HUES48 (cell line): Measurements from ENCODE around the gene ZNF10.
A peak's percentile ranks its signal among the peaks of the same experiment; 100 is the strongest.

Source experiments
- H3K27ac ChIP-seq: one replicate; pipeline ENCODE4 v1.7.0; 2013; ENCODE audit warnings: low read depth, low read length, inconsistent platforms
- H3K27me3 ChIP-seq: 2 replicates; pipeline ENCODE4 v1.6.1; 2013; ENCODE audit warnings: mild to moderate bottlenecking, low read length; ENCODE audit not compliant: control insufficient read depth, insufficient read depth
- H3K36me3 ChIP-seq: 2 replicates; pipeline ENCODE4 v1.6.1; 2013; ENCODE audit warnings: low read length; ENCODE audit not compliant: control insufficient read depth, insufficient read depth
- H3K4me1 ChIP-seq: 2 replicates; pipeline ENCODE4 v1.6.1; 2013; ENCODE audit warnings: mild to moderate bottlenecking, low read length; ENCODE audit not compliant: control insufficient read depth, insufficient read depth
- H3K4me3 ChIP-seq: 2 replicates; pipeline ENCODE4 v1.5.1; 2013; ENCODE audit warnings: mild to moderate bottlenecking, low read depth, low read length
- H3K9ac ChIP-seq: 2 replicates; pipeline ENCODE4 v1.6.1; 2013; ENCODE audit warnings: mild to moderate bottlenecking, low read depth, low read length, moderate library complexity
- H3K9me3 ChIP-seq: 2 replicates; pipeline ENCODE4 v1.6.1; 2013; ENCODE audit warnings: low read length; ENCODE audit not compliant: control insufficient read depth, insufficient read depth

The ZNF10 gene

DNA sequence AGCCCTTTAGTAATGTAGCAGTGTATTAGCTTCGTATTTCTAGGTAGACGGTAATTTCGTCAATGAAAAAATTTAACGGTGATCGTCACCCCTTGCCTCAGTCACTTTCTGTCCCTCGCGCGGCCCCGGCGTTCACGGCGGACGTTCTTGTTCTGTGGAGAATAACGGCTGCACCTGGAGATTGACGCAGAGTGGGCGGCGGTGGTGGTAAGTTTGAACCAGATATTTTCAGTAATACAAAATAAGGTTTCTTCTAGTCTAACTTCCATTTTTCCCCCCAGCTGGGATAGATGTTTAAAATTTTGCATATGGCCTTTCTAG is 341 bp downstream of the ZNF10 start:
- Histone ChIP-seq H3K4me1 (no peaks in the 10 kb centered on the region; the same call in 1 of the 2 replicates), H3K36me3 (peaks cover 52% of the 10 kb centered on the region), H3K27ac (peak overlapping the region; percentile 95), H3K9ac (peak overlapping the region; percentile 94), H3K27me3 (no peaks in the 10 kb centered on the region), H3K4me3 (peak overlapping the region; percentile 98), H3K9me3 (peaks cover 70% of the 10 kb centered on the region)

- H3K4me1 ChIP-seq, result no peaks in the 10 kb centered on the region; the same call in 1 of the 2 replicates
- no peak overlapping the region for H3K9ac ChIP-seq
- H3K27me3 ChIP-seq, result no peaks in the 10 kb centered on the region
- no peak overlapping the region for H3K27ac ChIP-seq
- peaks cover 87% of the 10 kb centered on the region for H3K9me3 ChIP-seq
- H3K4me3 ChIP-seq, result no peak overlapping the region
- peaks cover 74% of the 10 kb centered on the region for H3K36me3 ChIP-seq
These were observed 5.3 kb downstream of the ZNF10 start for GRCh38 chr12:133135747-133136146.

- H3K4me1 ChIP-seq, result no peaks in the 10 kb centered on the region
- no peak overlapping the region for H3K4me3 ChIP-seq
- H3K9me3 ChIP-seq, result peaks cover 91% of the 10 kb centered on the region
- peaks cover 75% of the 10 kb centered on the region for H3K36me3 ChIP-seq
- H3K27ac ChIP-seq, result no peak overlapping the region
- H3K9ac ChIP-seq, result no peak overlapping the region
- no peaks in the 10 kb centered on the region for H3K27me3 ChIP-seq
These were observed 15.6 kb downstream of the ZNF10 start for GRCh38 chr12:133145981-133146380.

DNA sequence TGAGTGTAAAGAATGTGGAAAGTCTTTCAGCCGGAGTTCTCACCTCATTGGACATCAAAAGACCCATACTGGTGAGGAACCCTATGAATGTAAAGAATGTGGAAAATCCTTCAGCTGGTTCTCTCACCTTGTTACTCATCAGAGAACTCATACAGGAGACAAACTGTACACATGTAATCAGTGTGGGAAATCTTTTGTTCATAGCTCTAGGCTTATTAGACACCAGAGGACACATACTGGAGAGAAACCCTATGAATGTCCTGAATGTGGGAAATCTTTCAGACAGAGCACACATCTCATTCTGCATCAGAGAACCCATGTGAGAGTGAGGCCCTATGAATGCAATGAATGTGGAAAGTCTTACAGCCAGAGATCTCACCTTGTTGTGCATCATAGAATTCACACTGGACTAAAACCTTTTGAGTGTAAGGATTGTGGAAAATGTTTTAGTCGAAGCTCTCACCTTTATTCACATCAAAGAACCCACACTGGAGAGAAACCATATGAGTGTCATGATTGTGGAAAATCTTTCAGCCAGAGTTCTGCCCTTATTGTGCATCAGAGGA is 25.8 kb downstream of the ZNF10 start:
- no peaks in the 10 kb centered on the region for H3K27me3 ChIP-seq
- H3K9me3 ChIP-seq, result peaks cover 91% of the 10 kb centered on the region
- no peaks in the 10 kb centered on the region for H3K4me1 ChIP-seq
- H3K27ac ChIP-seq, result no peak overlapping the region
- H3K9ac ChIP-seq, result no peak overlapping the region
- H3K36me3 ChIP-seq, result peaks cover 72% of the 10 kb centered on the region
- peak overlapping the region; percentile 24; the same call in 1 of the 2 replicates for H3K4me3 ChIP-seq

GRCh38 chr12:133165776-133166175 is 35.3 kb downstream of the ZNF10 start:
- H3K4me1 ChIP-seq, result no peaks in the 10 kb centered on the region
- no peak overlapping the region for H3K4me3 ChIP-seq
- H3K9ac ChIP-seq, result no peak overlapping the region
- no peak overlapping the region for H3K27ac ChIP-seq
- H3K27me3 ChIP-seq, result no peaks in the 10 kb centered on the region
- H3K9me3 ChIP-seq, result peaks cover 82% of the 10 kb centered on the region
- no peaks in the 10 kb centered on the region for H3K36me3 ChIP-seq

DNA sequence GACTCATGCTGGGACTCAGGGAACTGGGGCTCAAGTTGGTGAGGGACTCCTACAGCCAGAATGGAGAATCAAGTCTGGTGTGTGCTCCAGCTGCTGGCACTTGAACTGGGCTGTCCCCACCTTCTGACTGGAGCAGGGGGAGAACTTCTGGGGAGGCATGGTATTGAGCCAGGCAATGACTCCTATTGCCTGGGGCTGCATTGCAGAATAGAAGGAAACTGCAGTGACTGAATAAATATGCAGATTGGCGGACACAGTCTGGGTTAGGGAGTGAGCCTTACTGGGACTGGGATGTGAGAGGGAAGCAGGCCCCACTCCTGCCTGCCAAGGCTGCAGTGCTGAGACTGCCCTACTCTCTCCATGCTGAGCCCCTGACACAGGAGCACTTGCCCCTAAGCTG is 42.1 kb downstream of the ZNF10 start:
- H3K9me3 ChIP-seq, result peaks cover 92% of the 10 kb centered on the region
- H3K27ac ChIP-seq, result no peak overlapping the region
- no peaks in the 10 kb centered on the region for H3K4me1 ChIP-seq
- no peak overlapping the region for H3K9ac ChIP-seq
- no peaks in the 10 kb centered on the region for H3K27me3 ChIP-seq
- H3K4me3 ChIP-seq, result no peak overlapping the region
- H3K36me3 ChIP-seq, result no peaks in the 10 kb centered on the region

DNA sequence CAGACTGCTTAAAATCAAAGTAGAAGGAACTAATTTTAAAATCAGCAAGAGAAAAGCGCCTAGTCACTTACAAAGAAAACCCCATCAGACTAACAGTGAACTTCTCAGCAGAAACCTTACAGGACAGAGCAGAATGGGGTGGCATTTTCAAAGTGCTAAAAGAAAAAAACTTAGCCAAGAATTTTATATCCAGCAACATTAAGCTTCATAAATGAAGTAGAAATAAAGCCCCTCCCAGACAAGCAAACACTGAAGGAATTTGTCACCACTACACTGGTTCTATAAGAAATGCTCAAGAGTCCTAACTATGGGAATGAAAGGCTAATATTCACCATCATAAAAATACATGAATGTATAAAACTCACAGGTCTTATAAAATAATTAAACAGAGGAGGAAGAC is 44.5 kb downstream of the ZNF10 start:
- H3K9ac ChIP-seq, result no peak overlapping the region
- peaks cover 87% of the 10 kb centered on the region for H3K9me3 ChIP-seq
- H3K4me1 ChIP-seq, result no peaks in the 10 kb centered on the region
- no peaks in the 10 kb centered on the region for H3K27me3 ChIP-seq
- H3K27ac ChIP-seq, result no peak overlapping the region
- H3K4me3 ChIP-seq, result no peak overlapping the region
- no peaks in the 10 kb centered on the region for H3K36me3 ChIP-seq

DNA sequence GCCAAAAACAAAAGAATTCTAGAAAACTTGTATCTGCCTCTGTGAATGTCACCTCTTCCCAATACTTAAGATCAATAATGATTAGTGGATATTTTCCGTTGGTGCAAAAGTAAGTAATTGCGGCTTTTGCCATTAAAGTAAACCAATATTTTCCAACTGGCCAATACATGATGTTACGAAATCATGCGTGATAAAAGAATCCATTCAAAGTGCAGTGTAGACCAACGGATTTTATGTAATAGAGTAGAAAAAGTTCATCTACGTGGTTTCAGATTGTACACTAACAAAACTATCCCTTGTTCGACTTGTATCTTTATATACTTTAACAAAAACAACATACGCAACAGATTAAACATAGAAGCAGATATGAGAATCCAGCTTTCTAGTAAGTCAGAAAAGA is 50.2 kb downstream of the ZNF10 start:
- Histone ChIP-seq H3K9me3 (peaks cover 79% of the 10 kb centered on the region), H3K4me1 (no peaks in the 10 kb centered on the region), H3K9ac (no peak overlapping the region), H3K4me3 (peak overlapping the region; percentile 31; the same call in 1 of the 2 replicates), H3K27ac (no peak overlapping the region), H3K27me3 (no peaks in the 10 kb centered on the region), H3K36me3 (peaks cover 33% of the 10 kb centered on the region)

DNA sequence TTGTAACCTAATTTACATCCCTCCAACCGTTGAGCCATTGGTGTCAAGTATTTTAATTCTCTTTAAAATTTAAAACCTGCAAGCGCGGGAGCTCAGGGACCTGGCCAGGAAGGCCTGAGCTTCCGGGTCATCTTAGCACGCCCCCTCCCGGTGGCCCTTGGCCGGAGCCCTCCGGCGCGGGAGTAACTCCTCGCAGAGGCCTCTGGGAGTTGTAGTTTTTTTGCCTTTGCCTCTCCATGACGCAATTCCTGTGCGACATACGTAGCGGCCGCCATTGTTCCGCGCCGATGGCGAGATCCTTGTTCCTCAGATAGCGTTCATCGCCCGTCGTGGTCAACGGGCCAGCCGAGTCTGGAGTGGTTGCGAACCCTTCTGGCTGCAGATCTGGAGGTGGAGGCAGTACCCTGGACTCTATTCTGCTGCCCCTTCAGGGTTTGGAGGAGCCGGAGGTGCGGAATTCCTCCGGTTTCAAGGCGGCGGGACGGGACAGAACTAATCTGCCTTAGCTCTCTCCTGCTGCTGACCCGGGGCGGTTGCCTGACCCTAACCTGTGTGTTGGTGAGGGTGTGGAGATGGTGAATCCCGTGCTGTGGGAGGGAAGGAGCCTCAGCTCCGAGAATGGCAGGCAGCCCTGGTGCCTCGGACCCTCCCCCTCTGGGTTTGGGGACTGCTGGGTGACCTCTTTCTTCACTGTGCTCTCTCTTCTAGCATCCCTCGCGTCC is 51.0 kb downstream of the ZNF10 start, which contains the start of gene ZNF268:
Gene ZNF268, plus strand, starts transcription at position 258 of the 722 bp plus-strand sequence. CDS start 503 bp downstream, outside the sequence.
- Histone ChIP-seq H3K9ac (peak within 1 kb of the TSS; percentile 93), H3K27me3 (no peaks in the 10 kb centered on the region), H3K36me3 (peaks cover 40% of the 10 kb centered on the region), H3K27ac (peak within 1 kb of the TSS; percentile 82), H3K4me1 (no peaks in the 10 kb centered on the region), H3K9me3 (peaks cover 80% of the 10 kb centered on the region), H3K4me3 (peak within 1 kb of the TSS; percentile 97)

- Histone ChIP-seq H3K4me3 (0 out of 2 replicates have a peak overlapping the region, but pooled peaks have one; percentile 11), H3K27ac (no peak overlapping the region), H3K9ac (no peak overlapping the region), H3K4me1 (no peaks in the 10 kb centered on the region), H3K27me3 (no peaks in the 10 kb centered on the region), H3K9me3 (peaks cover 97% of the 10 kb centered on the region), H3K36me3 (peaks cover 100% of the 10 kb centered on the region)
These were observed 59.7 kb downstream of the ZNF10 start for GRCh38 chr12:133190176-133190575.

DNA sequence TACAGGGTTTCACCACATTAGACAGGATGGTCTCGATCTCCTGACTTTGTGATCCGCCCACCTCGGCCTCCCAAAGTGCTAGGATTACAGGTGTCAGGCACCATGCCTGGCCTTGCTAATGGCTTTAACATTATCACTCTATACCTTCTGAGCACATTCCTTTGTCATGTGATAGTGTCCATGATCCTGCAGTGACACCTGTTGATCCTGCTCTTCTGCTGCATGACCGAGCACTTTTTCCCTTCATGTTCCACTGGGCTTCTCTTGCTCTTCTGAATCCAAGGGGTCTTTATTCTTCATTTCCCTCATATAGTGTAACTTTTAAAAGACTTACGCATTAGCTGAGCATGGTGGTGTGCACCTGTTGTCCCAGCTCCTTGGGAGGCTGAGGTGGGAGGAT is 62.4 kb downstream of the ZNF10 start:
- Histone ChIP-seq H3K4me3 (no peak overlapping the region), H3K27ac (no peak overlapping the region), H3K9me3 (peaks cover 82% of the 10 kb centered on the region), H3K27me3 (no peaks in the 10 kb centered on the region), H3K4me1 (no peaks in the 10 kb centered on the region), H3K36me3 (peaks cover 86% of the 10 kb centered on the region), H3K9ac (no peak overlapping the region)
